Erythroblast (primary cell): ENCODE data around the gene IL22.
A peak's percentile ranks its signal among the peaks of the same experiment; 100 is the strongest.
"Not testable (repeated sequence)": the region's sequence is repeated elsewhere in the genome, so short reads cannot be mapped to it uniquely, and the experiment has no call there.

ENCODE experiments used
- DNase-seq, 2 experiments: peaks; one replicate each; lab custom pipeline; 2025; lab: John Stamatoyannopoulos, UW
- GATA1 ChIP-seq: IDR thresholded peaks from 2 replicates; pipeline ENCODE4 v1.6.1; 2011; ENCODE audit warnings: low read depth, mild to moderate bottlenecking, control low read depth, low read length, moderate library complexity
- POLR2A ChIP-seq: IDR thresholded peaks from 2 replicates; pipeline ENCODE4 v1.6.1; 2011; ENCODE audit warnings: mild to moderate bottlenecking, low read length

Gene IL22

DNA sequence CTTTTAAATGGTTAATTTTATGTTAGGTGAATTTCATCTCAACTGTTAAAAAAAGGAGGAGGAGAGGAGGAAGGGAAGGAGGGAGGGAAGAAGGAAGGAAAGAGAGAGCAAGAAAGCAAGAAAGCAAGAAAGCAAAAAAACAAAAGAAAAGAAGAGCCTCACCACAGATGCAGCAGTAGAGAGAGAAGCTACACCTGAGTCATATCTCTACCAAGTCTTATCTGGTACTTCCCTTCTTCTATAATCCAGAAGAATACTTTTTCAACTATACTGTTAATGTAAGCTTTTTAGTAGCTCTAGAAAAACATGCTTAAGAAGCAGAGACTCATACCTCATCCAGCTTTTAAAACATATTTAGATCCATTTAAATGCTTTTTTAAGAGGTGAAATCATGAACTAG lies 22.2 kb downstream of the IL22 start:
- no peak for TF ChIP-seq POLR2A
- TF ChIP-seq GATA1: no peak
- DNase-seq: no peak

DNA sequence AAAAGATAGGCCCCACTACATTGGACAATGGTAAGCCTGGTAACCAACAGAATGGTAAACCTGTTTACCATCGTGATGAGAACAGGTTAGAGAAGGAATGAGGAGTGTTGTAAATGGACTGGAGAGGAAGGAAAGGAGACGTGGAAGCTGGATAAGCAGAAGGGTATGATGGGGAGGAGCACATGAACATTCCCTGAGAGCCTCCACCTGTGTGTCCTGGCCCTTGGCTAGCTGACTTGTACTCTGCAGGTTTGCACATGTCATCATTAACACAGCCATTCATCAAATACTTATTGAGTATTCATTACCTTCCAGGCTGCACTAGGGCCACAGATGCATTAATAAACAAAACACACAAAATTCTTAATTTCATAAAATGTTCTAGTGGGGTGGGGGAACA lies 23.4 kb downstream of the IL22 start:
- TF ChIP-seq GATA1 (no peak), POLR2A (no peak)
- DNase-seq: no peak

DNA sequence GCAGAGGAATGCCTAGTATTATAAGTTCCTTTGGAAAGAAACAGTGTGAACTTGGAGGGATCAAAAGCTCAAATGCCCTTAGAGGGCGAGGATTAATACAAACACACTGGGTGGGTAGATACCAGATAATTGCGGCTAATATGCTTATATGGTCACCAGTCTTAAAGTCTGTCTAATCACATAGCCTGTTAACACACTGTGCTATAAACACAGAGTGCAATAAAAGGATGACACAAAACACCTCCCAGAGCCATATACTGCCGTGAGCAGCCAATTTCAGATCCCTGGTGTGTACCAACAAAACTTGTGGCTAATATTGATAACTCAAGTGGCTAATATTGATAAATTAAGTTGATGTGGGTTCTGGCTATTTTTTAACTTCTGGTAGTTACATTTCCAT lies 26.0 kb downstream of the IL22 start:
- TF ChIP-seq GATA1 (no peak), POLR2A (no peak)
- no peak for DNase-seq

DNA sequence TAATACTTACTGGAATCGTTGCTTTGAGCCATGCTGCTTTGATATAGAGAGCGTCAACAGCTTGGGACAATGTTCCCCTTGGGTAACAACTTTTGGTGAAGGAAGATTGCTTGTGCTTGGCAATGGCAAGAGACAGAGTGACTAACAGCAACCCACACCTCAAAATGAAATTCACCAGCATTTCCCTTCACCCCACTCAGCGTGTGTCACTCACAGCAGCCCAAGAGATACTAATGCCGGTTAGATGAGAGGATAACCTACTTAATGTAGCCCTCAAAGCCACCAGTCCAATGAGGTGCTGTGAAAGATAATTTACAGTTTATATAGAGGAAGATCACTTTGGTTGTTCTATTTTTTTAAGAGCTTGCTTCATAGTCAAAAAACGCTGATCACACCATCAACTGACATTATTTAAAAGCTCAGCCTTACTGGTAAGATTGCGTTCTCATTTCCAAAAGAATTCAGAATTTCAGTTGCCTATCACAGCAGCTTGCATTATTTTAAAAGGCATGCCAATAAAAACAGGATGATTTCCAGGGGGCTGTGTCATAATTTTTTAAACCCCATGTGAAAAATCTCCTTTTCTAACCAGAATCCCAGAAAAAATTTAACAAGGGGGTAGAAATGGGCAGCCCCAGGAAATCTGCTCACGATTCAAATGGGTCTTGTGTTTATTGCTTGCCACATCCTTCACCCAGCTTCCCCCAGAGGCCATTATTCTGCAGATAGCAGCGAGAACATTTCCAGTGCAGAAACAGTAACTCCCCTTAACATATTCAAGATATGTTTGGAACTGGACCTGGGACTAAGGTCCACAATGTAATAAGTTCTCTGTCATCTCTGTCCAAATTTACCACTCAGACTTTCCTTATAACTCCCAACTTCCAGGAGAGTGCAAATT lies 27.6 kb downstream of the IL22 start, which contains the start of gene IL26:
TSS of gene IL26 (minus strand) at position 235 of the 901 bp plus-strand sequence. CDS start at position 181, 54 bp downstream.
- no peak for DNase-seq
- TF ChIP-seq POLR2A (no peak), GATA1 (no peak)

DNA sequence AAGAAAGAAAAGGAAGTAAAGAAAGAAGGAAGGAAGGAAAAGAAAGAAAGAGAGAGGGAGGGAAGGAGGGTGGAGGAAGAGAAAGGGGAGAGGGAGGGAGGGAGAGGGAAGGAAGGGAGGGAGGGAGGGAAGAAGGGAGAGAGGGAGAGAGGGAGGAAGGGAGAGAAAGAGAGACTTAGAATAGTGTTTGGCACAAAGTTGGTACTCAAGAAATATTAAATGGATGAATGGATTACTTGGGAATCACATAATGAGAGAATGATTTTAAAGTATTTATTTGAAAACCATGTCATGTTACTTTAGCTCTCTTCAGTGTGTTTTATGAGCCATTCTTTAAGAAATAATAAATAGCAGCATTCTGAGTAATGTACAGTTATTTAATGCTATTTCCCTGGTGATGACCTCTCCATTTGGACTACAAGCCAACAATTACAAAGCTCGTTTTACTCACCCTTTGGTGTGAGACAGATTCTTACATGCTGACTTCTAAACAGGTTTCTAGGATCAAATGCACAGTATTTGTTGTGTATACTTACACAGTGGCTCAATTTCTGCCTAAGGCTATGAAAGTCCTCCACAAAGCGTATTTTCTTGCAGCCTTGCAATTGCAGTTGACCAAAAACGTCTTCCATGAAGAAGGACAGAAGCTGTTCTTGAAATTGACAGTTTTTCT lies 28.7 kb downstream of the IL22 start:
- no peak for DNase-seq
- TF ChIP-seq GATA1: no peak
- TF ChIP-seq POLR2A: no peak

DNA sequence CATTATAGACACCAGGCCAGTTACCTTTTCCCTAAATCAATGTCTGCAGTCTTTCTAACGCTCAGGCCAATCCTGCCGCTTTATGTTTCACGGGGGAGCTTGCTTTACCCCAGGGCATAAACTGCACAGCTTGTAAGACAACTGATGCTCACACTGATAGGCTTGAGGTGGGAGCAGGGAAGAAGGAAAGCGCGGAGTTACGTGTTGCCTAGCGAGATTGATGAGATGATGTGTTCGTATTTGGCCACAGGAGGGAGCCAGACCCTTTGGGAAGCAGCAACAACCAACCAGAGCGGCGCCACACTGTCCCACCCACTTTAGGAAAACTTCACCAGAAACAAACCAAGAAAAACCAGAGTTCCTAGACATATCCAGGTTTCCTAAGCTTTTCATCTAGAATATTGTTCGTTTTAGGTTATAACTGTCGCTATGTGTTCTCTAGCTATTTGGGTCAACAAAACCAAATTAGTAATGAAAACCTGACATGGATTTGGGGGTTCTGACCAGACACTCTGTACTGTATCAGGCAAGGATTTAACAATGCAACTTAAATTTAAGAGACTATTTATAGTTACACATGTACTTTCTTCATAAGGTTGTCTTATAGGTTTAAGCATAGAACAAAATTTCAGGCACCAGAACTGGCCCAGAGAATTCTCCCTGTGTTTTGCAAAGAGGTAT lies 30.2 kb downstream of the IL22 start:
- no peak for TF ChIP-seq GATA1
- no peak for TF ChIP-seq POLR2A
- peak; percentile 82 to 89 for DNase-seq

DNA sequence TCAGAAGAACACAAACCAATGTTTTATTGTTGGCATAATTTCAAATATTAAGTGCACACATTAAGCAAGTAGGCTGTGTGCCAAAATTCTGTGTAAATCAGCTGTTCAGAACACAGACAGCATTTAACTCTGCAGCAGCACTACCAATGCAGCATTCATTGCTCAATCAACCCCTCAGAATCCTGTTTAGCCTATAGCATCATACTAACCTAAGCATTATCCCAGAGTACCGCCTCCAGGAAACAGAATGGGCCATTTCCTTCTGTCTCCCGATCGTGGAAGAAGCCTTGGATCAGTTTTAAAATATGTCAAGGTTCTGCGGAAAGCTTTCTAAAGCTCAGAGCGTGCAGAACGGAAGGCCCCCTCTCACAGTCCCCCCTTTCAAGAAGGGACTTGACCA lies 31.1 kb downstream of the IL22 start:
- no peak for DNase-seq
- no peak for TF ChIP-seq POLR2A
- no peak for TF ChIP-seq GATA1

DNA sequence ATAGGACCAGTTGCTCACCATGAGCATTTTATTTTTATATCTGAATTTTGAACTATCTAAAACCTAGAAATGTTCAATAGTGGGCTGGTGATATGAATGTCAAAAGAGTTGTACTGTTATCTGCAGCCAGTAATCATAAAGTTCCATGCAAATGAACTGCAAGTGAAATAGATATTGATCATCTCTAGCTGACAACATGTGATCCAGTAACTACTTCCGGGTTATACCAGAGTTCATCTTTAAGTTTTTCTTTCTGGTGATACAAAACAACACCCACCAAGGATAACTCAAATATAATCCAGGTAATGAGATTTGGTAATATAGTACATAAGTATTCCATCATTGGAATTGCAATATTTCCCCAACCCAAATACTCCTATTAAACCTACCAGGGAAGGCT lies 31.9 kb downstream of the IL22 start:
- no peak for TF ChIP-seq GATA1
- TF ChIP-seq POLR2A: no peak
- no peak for DNase-seq

DNA sequence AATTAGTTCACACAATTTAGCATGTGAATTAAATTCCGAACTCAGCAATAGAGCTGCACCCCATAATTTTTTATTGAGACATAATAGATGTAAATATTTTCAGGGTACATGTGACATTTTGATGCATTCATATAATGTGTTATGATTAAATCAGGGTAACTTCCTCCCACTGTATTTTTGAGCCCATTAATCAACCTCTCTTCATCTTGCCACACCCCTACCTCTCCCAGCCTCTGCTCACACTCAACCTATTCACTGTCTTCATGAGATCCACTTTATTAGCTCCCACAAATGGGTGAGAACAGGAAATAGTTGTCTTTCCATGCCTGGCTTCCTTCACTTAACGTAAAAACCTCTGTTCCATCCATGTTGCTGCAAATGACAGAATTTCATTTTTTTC lies 42.5 kb downstream of the IL22 start:
- DNase-seq: no peak
- no peak for TF ChIP-seq GATA1
- TF ChIP-seq POLR2A: no peak

DNA sequence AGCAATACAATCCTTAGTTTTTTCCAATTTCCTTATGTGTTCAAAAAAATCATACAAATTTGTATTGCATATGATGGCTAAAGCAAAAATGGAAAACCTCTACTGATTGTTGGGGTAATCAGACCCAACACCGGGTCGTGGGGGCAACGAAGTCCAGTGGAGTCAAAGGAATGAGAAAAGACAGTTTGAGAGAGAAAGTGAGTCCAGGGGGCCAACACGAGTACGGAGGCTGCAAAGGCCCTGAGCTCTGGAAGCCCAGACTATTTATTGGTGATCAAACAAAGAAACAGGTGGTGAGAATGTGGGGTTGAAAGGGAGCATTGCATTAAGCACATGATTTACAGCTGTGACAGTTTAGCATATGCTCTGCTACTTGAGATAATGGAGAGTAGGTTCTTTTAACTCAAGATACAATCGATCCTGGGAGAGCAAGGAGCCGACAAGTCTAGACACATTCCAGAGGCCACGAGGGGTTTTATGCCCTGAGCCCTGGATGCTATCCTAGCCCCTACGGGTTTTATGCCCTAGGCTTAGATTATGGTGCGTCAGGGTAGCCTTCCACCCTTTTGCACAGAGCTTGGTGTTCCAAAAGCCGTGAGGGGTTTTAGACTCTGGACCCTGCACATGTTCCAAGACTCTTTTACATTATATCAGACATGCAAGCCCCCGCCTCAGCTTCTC lies 44.2 kb downstream of the IL22 start:
- not testable (repeated sequence) for DNase-seq

DNA sequence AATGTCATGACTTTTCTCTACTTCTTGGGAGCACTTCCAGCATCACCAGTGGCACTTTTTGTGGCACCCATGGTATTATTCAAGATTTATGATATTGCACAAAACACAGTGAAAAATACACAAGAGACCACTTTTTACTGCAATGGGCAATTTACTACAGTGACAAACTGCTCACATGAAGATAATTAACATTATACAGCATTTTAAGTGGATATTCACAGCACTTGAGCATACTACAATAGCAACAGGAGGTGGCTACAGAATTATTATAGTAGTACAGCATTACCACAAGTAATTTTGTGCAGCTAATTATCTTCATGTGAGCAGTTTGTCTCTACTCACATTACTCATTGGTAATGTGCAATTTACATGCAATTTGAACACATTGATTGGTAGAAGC lies 46.1 kb downstream of the IL22 start:
- TF ChIP-seq GATA1 (no peak), POLR2A (no peak)
- DNase-seq: no peak

DNA sequence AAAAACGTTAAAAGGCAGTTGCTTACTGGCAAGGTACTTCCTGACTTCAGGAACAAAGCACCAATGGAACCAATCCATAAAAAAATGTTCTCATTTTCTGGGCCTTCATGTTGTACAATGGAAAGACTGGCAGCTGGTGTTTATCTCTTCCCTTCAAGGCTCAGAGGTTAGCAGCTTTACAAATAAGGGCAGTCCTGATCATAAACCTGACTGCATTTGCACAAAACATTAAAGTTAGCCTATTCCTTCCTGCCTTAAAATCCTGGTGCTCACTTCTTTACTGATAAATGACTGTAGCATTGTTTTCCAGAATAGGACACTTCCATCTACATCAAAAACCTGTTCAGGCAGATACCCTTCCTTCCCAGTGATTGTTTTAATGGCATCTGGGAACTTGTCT lies 47.0 kb downstream of the IL22 start:
- TF ChIP-seq GATA1 (no peak), POLR2A (no peak)
- no peak for DNase-seq

DNA sequence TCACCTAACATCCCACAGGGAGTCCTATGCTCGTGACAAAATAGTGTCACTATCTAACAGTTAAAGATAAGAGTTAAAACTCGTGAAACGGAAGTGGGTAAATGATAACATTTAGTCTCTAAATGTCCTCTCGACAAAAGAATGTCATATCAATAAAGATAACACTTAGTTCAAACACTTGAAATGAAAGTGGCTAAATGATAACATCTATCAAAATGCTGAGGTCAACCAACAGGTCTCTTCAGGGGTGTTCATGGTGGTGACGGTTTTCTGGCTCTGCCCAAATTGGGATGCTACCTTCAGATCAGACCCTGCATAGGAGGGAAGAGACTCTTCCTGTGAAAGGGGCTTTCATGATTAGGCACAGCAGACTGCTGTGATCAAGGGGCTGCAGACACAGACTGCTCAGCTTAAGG lies 49.9 kb downstream of the IL22 start:
- TF ChIP-seq POLR2A (no peak), GATA1 (no peak)
- no peak for DNase-seq
